GM12873 (cell line): Measurements from ENCODE around the gene FHL2.

ENCODE experiments used
- TF ChIP-seq, protein P1 (sequence below): IDR thresholded peaks from 2 replicates; pipeline ENCODE4 v1.5.1; 2012; ENCODE audit warnings: low read depth, mild to moderate bottlenecking, moderate library complexity, low read length, control low read depth; ENCODE audit not compliant: insufficient read depth; ENCODE audit errors: missing control alignments

The FHL2 gene

GRCh38 chr2:105417857-105418436, 19.1 kb upstream of the FHL2 start:
- TF ChIP-seq, protein P1, sequence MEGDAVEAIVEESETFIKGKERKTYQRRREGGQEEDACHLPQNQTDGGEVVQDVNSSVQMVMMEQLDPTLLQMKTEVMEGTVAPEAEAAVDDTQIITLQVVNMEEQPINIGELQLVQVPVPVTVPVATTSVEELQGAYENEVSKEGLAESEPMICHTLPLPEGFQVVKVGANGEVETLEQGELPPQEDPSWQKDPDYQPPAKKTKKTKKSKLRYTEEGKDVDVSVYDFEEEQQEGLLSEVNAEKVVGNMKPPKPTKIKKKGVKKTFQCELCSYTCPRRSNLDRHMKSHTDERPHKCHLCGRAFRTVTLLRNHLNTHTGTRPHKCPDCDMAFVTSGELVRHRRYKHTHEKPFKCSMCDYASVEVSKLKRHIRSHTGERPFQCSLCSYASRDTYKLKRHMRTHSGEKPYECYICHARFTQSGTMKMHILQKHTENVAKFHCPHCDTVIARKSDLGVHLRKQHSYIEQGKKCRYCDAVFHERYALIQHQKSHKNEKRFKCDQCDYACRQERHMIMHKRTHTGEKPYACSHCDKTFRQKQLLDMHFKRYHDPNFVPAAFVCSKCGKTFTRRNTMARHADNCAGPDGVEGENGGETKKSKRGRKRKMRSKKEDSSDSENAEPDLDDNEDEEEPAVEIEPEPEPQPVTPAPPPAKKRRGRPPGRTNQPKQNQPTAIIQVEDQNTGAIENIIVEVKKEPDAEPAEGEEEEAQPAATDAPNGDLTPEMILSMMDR: no peak

DNA sequence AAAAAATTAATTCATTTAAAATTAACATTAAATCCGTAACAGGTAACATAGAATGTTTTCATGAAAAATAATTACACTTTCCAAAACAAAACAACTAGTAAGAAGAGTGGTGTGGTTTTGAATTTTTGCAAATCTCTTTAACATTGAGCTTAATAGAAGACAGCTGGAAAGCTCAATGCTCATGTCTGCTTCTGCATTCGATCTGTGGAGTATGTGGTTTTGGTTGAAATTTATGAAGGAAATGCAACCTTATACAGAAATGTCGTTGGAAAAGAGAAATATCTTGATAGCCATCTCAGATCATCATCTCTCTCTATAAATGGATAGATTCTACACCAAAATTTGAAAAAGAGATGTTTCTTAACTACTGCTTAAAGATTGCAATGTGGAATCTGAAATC, 17.3 kb upstream of the FHL2 start:
- TF ChIP-seq, protein P1: no peak

DNA sequence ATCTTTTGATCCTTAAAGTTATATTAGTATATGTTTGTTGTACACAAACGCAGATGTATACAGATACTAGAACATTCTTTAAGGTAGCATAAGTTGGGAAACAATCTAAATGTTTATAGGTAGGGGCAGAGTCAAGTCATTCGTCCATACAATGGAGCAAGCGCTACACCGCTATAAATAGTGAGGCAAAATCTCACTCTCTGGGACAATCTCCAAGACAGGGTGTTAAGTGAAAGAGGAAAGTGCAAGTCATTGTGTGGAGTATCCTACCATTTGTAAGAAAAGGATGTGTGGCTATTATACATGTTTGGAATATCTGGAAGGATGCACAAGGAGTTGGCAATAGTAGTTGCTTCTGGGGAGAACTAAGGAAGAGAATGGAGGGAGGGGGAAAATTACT, 16.2 kb upstream of the FHL2 start:
- TF ChIP-seq, protein P1: no peak

GRCh38 chr2:105413206-105413605, 14.4 kb upstream of the FHL2 start:
- TF ChIP-seq, protein P1: no peak

- TF ChIP-seq, protein P1: no peak
These were observed 13.7 kb upstream of the FHL2 start for GRCh38 chr2:105412584-105412983.

- TF ChIP-seq, protein P1: no peak
These were observed 13.0 kb upstream of the FHL2 start for GRCh38 chr2:105411720-105412407.

- TF ChIP-seq, protein P1: no peak
These were observed 11.7 kb upstream of the FHL2 start for GRCh38 chr2:105410554-105410953.
